HEK293T (cell line): ENCODE measurements around the gene EBF3.

Experiments
- CTCF ChIA-PET: fragments of 350-600 bp; formaldehyde crosslinking; extraction: SDS; loops from one replicate; lab custom pipeline; 2021; ENCODE audit warnings: antibody characterized with exemption, inconsistent platforms; lab: Yijun Ruan, JAX
- POLR2A ChIA-PET: fragments of 350-600 bp; formaldehyde crosslinking; extraction: SDS; loops from one replicate; lab custom pipeline; 2020; ENCODE audit warnings: antibody characterized with exemption, inconsistent platforms; lab: Yijun Ruan, JAX
- DNase-seq: peaks from one replicate; pipeline ENCODE4 v3.0.0; 2012; ENCODE audit warnings: mixed read lengths; ENCODE audit errors: extremely low spot score
- ARNT ChIP-seq: fragments of 450-650 bp; IDR thresholded peaks from 2 replicates; pipeline ENCODE4 v1.6.1; 2017; ENCODE audit warnings: mild to moderate bottlenecking
- BHLHE40 ChIP-seq: fragments of 450-650 bp; IDR thresholded peaks from 2 replicates; pipeline ENCODE4 v1.6.1; 2016; ENCODE audit warnings: mild to moderate bottlenecking, moderate library complexity, borderline replicate concordance
- CTBP1 ChIP-seq: fragments of 450-650 bp; IDR thresholded peaks from 2 replicates; pipeline ENCODE4 v1.6.1; 2016; ENCODE audit warnings: borderline replicate concordance
- ELF4 ChIP-seq: fragments of 450-650 bp; IDR thresholded peaks from 2 replicates; pipeline ENCODE4 v1.6.1; 2017; ENCODE audit warnings: antibody characterized with exemption
- FOXA1 ChIP-seq: fragments of 450-650 bp; IDR thresholded peaks from 2 replicates; pipeline ENCODE4 v1.6.1; 2016; ENCODE audit warnings: mild to moderate bottlenecking
- FOXK2 ChIP-seq: fragments of 450-650 bp; IDR thresholded peaks from 2 replicates; pipeline ENCODE4 v1.6.1; 2016; ENCODE audit warnings: mild to moderate bottlenecking
- FOXM1 ChIP-seq: fragments of 450-650 bp; IDR thresholded peaks from 2 replicates; pipeline ENCODE4 v1.6.1; 2017; ENCODE audit warnings: mild to moderate bottlenecking, borderline replicate concordance
- HDGF ChIP-seq: fragments of 450-650 bp; IDR thresholded peaks from 2 replicates; pipeline ENCODE4 v1.6.1; 2017; ENCODE audit warnings: antibody characterized with exemption, borderline replicate concordance
- L3MBTL2 ChIP-seq: fragments of 450-650 bp; conservative IDR thresholded peaks from 2 replicates; pipeline ENCODE4 v1.6.1; 2016; ENCODE audit warnings: mild to moderate bottlenecking
- LEF1 ChIP-seq: fragments of 450-650 bp; IDR thresholded peaks from 2 replicates; pipeline ENCODE4 v1.6.1; 2017; ENCODE audit warnings: mild to moderate bottlenecking, borderline replicate concordance
- NFRKB ChIP-seq: fragments of 450-650 bp; IDR thresholded peaks from 2 replicates; pipeline ENCODE4 v1.6.1; 2016; ENCODE audit warnings: mild to moderate bottlenecking, moderate library complexity
- SP1 ChIP-seq: fragments of 450-650 bp; IDR thresholded peaks from 2 replicates; pipeline ENCODE4 v1.6.1; 2017
- SUZ12 ChIP-seq: fragments of 450-650 bp; IDR thresholded peaks from 2 replicates; pipeline ENCODE4 v1.6.1; 2016; ENCODE audit warnings: mild to moderate bottlenecking
- TARDBP ChIP-seq: fragments of 450-650 bp; IDR thresholded peaks from 2 replicates; pipeline ENCODE4 v1.6.1; 2016
- ZNF384 ChIP-seq: fragments of 450-650 bp; IDR thresholded peaks from 2 replicates; pipeline ENCODE4 v1.6.1; 2016
- TF ChIP-seq, protein P1 (sequence below): fragments of 450-650 bp; IDR thresholded peaks from 2 replicates; pipeline ENCODE4 v1.6.1; 2016

EBF3 gene

DNA sequence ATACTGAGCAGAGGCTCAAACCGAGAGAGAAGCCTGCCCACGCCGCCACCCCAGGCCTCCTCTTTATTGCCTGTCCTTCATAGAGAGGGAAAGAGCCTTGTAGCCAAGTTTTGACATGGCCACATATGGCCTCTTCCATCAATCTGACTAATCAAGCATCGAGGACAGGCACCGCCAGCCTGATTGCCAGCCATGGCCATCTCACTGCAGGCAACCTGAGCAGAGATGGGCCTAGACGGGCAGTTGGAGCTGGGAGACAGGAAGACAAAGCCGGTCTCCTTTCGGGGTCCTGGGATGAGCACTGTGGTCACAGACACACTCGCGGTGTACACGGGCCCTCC, 67.2 kb downstream of the EBF3 start:
- TF ChIP-seq SUZ12: no peak
- TF ChIP-seq HDGF: no peak
- TF ChIP-seq SP1: no peak
- TF ChIP-seq NFRKB: no peak
- no peak for TF ChIP-seq CTBP1
- no peak for TF ChIP-seq FOXM1
- TF ChIP-seq L3MBTL2: no peak
- no peak for TF ChIP-seq FOXA1
- no peak for TF ChIP-seq BHLHE40
- TF ChIP-seq ZNF384: no peak
- TF ChIP-seq LEF1: no peak
- TF ChIP-seq FOXK2: no peak
- no peak for TF ChIP-seq ELF4
- no peak for TF ChIP-seq TARDBP
- TF ChIP-seq, protein P1, sequence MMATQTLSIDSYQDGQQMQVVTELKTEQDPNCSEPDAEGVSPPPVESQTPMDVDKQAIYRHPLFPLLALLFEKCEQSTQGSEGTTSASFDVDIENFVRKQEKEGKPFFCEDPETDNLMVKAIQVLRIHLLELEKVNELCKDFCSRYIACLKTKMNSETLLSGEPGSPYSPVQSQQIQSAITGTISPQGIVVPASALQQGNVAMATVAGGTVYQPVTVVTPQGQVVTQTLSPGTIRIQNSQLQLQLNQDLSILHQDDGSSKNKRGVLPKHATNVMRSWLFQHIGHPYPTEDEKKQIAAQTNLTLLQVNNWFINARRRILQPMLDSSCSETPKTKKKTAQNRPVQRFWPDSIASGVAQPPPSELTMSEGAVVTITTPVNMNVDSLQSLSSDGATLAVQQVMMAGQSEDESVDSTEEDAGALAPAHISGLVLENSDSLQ: no peak
- no peak for DNase-seq
- POLR2A ChIA-PET: no interaction called here
- CTCF ChIA-PET: no interaction called here

- CTCF ChIA-PET: interaction anchor here (0.6 kb wide), 1 partner anchor 588 kb away, joined by 4 read pairs; no protein-coding TSS in a partner anchor
- no peak for DNase-seq
- POLR2A ChIA-PET: interaction anchor here (0.6 kb wide), 1 partner anchor 1008 kb away, joined by 3 read pairs; no protein-coding TSS in a partner anchor
- TF ChIP-seq NFRKB (no peak), FOXM1 (no peak), TARDBP (no peak)
These were observed 67.8 kb downstream of the EBF3 start for GRCh38 chr10:129896136-129896859.

GRCh38 chr10:129895811-129896135, 68.3 kb downstream of the EBF3 start:
- no peak for DNase-seq
- no peak for TF ChIP-seq LEF1
- CTCF ChIA-PET: interaction anchor here (0.6 kb wide), 1 partner anchor 588 kb away, joined by 4 read pairs; no protein-coding TSS in a partner anchor
- POLR2A ChIA-PET: interaction anchor here (0.6 kb wide), 1 partner anchor 1008 kb away, joined by 3 read pairs; no protein-coding TSS in a partner anchor

GRCh38 chr10:129894698-129895097, 69.4 kb downstream of the EBF3 start:
- DNase-seq: no peak
- ChIA-PET POLR2A (no interaction called here), CTCF (no interaction called here)
- TF ChIP-seq, protein P1: no peak
- TF ChIP-seq BHLHE40 (no peak), ELF4 (no peak), NFRKB (no peak), FOXM1 (no peak), ARNT (no peak)

GRCh38 chr10:129893104-129894089, 70.7 kb downstream of the EBF3 start:
- POLR2A ChIA-PET: no interaction called here
- no peak for TF ChIP-seq TARDBP
- no peak for DNase-seq
- CTCF ChIA-PET: no interaction called here

DNA sequence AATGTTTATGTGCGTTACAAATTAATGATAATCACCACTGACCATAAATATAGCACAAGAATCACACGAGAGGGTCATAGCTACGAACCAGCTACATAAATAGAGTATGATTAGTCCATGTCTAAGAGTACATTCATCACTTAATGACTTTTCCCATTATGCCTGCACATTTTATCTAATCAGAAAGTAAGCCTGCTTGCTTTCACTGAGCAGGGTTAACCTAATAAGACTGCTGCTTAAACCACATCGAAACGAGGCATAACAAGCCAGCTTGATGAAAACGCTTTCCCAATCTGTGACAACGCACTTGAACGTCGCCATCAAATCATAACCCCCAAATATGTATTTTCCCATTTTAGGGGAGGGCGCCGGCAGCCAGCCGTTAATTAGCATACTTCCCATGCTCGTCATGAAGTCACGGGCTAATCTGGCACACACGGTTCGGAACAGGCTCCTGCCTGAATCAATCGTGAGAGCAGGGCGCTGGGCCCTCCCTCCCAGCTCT, 71.5 kb downstream of the EBF3 start:
- POLR2A ChIA-PET: interaction anchor here (1.1 kb wide), 1 partner anchor 57 kb away, joined by 3 read pairs; no protein-coding TSS in a partner anchor
- CTCF ChIA-PET: no interaction called here
- DNase-seq: no peak
- TF ChIP-seq ZNF384 (no peak), HDGF (no peak), SUZ12 (no peak), L3MBTL2 (no peak), CTBP1 (no peak), ELF4 (no peak), LEF1 (no peak), FOXA1 (no peak), SP1 (no peak), TARDBP (no peak), FOXM1 (no peak), BHLHE40 (no peak), ARNT (no peak), NFRKB (no peak), FOXK2 (no peak)
- TF ChIP-seq, protein P1: no peak
